ENCODE data around the gene SLC6A13. TPM values are rescaled to one million over a fixed set of nuclear protein-coding genes. Genes with fewer than 3 reads are reported as not detected.

SLC6A13 gene
- total RNA-seq, 1 donor from 2014 or later = not detected

DNA sequence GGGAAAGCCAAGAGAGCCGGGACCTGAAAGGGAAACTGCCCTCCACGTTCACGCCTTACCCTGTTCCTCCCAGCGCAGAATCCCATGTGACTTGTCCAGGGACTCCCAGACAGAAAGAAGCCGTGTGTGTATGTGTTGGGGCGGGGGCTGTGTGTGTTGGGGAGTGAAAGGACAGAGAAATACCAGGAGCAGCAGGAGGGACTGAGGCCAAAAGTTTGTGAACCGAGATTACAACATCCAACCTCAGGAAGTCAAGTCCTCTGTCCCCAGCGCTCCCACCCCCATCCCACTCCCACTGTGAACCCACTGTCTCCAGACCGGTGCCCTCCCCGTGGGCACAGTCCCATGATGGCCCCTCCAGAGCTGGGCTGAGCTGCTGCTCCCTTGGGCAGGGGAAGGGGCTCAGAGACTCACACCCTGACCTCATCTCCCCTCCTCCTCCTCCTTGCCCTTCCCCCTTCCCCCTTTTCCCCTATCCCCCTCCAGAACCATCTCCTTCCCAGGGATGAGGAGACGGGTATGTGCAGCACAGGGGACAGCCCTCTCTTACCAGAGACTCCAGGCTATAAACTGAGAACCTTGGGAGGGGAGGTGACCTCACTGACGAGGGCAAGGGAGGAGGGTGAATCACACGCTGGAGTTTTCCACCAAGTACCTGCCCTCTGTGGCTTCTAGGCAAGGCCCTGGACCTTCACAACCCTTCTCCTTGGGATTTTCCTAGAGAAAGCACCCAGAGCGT is 48.5 kb downstream of the SLC6A13 start, which contains the start of gene SLC6A12:
TSS of gene SLC6A12 (minus strand) at position 155 of the 739 bp plus-strand sequence. CDS start 4,171 bp downstream, outside the sequence.
- no peak for DNase-seq (ENCODE audit: low spot score)

DNA sequence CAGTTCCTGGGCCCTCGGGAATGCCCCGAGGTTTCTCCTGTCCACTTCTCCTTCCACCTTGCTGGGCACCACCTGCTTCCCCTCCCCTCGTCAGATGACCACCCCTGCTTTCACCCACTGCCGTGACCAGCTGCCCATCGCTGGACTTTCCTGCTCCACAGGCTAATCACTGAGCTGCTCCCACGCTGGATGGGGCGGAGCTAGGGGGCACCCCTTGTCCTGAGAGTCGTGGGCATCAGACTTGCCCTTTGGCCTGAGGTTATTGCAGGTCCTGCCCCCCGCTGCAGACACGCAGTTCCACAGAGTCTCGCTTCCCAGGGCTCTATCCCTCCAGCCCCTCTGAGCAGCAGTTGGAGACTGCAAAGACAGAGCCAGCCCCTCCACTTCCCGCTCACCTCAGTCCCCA is 49.1 kb downstream of the SLC6A13 start:
- DNase-seq (ENCODE audit: low spot score) = no peak

DNA sequence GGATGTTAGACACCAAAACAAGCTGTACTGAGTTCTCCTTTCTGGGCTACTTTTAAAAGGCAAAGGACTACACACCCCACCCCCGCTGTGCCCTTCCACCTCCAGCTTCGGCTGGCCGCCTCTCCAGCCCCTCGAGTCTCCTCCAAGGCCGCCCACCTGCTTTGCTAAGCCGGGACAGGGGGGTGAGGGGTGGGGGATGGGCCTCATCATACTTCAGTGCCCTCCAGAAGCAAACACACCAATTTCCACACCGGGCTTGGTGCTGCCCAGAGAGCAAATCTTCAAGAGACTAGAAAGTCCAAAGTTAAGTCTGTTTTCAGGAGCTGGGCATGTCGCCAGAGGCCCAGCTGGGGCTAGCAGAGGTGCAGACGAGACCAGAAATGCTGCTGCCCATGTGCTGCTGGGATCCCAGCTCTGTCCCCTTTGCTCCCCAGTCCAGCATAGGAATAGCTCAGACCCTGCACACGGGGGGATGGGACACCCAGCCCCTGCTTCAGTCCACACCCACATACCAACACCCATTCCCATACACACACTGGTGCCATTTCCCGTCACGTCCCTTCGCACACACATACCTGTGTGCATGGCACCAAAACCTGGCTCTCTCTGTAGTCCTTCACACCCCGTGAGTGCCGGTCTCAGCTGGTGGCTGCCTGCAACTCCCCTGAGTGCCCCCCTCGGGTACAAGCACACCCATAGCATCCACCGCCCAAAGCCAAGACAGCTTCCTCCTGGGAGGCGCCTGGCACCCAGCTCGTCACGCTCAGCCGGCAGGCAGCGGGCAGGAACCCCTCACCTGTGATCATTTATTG is 49.7 kb downstream of the SLC6A13 start:
- DNase-seq (ENCODE audit: low spot score) = no peak

DNA sequence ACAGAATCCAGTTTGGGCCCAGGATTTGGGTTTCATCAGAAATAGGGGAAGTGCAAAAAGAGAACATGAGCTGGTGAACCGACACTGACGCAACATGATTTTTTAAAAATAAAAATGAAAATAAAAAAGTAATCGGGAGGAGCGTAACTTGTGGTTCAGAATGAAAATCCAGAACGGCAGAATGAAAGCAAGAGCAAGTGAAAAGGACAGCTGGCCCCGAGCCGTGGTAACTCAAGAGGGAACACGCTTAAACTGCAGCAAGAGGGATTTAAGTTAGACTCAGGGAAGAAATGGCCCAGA is 50.3 kb downstream of the SLC6A13 start:
- DNase-seq (ENCODE audit: low spot score) = no peak

DNA sequence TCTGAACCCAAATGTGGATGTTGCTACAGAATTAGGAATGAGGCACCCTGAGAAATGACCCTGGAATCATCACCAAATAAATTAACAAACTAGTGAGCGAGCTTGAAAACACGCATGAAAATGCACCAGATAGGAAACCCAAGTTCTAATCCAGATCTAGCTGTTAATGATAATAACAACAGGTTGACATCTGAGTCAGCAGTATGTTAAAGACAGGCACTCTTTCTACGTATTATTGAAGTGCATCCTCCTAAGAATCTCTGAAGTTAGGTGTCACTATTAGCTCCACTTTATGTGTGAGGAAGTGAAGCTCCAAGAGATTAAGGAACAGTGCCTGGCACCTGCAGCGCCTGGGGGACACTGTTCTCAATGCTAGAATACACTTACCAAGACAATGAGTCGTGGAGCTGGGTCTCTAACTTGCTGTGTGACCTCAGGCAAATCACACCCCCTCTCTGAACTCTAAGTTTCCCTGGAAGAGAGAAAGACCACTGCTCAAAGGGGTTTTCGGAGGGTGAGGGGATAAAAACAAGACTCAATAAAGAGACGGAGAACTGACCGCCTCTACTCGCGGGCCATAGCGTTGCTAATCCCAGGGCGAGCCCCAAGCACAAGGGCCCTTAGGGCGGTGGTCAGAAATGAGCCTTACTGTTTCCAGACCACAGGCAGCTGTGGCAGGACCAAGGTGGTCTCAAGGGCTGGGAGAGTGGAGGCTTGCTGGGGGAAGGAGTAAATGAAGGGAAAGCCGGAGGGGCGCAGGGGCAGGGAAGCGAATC is 50.8 kb downstream of the SLC6A13 start:
- DNase-seq (ENCODE audit: low spot score) = no peak

DNA sequence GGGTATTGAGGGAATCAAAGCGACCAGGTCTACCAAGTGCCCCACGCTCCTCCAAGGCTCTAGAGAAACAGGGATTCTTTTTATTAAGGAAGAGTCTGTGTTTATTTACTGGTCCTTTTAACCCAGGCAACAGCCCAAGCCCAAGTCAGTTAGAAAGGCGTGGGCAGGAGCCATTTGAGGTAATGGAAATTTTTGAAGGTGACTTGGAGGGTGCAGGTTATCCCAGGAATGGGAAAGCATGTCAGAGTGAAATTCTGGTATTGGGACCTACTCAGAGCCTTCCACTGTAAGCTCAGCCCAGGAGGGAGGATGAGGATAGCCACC is 51.5 kb downstream of the SLC6A13 start:
- no peak for DNase-seq (ENCODE audit: low spot score)

DNA sequence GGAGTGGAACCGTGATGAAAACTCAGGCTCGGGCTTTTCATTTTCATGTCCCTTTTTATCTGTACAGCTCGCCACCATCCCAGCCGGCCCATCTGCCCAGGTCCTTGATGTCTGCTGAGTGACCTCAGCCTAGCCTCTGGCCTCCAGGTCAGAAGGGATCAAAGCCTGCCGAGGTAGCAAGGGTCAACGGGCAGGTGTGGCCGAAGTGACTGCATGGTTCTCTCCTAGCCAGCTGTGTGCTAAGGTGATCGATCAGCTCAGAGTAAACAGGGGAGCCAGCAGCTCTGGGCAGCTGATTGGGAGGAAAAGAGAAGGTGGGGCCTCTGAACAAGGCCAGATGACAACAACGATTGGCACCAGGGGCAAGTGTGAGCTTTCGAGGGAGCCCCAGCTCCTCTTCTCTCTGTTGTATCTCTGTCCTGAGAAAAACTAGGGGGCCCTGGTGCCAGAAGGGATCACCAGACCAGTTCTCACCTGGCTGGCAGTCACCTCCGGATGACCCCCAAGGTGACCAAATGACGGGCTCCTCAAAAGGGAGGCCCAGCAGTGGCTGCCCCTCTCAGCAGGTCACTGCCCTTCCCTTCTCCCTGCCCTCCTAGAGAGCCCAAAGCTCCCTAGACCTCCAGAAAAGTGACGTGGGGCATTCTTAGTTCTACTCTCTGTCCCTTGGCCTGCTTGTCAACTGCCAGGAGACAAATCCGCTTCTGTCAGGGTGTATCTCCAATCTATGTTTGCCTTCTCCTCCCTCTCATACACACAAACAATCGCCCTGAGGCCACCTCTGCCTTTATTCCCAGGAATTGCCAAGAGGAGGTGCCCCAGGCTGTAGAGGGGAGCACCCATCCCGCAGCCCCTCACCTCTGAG is 52.1 kb downstream of the SLC6A13 start:
- no peak for DNase-seq (ENCODE audit: low spot score)

DNA sequence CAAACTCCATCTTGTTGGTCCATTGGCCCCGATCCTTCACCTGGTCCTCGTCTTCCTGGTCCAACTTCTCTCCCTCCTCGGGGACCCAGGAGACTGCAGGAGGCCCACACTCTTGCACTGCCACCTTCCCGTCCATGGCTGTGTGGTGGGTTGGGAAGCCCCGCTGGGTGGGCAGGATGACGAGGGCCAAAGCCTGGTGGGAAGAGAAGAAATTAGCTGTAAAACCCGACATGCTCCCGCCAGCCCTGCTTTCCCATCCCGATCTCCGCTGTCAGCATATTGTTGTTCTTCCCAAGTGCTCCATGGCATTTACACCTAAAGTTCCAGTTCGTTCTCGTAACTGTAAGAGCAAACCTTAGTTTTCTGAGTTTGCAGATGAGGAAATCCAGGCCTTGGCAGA is 52.8 kb downstream of the SLC6A13 start:
- DNase-seq (ENCODE audit: low spot score) = no peak

DNA sequence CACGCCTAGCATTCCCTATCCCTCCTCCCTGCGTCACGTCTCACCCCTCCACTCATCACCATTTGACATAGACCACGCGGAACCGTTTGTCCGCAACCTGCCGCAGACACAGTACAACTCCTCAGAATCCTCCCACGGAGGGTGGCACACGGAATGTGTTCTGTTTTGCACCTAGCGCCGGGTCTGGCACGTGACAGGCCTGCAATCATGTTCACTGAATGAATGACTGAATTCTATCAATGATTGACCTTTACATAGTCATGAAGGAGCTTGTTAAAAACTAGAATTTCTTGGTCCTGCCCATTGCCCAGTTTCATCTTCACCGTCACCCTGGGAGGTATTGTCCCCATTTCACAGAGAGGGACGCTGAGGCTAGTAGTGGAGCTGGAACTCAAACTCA is 53.4 kb downstream of the SLC6A13 start:
- DNase-seq (ENCODE audit: low spot score) = no peak

DNA sequence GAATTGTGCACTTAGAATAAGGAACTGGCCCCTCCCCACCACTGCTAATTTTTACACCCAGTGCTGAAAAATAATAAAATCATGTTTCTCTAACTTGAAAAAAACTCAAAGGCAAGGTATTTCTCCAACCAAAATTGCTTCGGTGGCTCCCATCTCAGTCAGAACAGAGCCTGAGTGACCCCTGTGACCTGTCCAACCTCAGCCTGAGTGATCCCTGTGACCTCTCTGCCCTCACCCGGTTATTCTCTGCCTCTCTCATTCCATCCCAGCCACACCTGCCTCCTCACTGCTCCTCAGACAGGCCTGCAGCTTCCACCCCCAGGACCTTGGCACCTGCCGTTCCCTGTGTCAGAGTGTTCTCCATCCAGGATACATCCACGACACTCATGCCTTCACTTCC is 53.8 kb downstream of the SLC6A13 start:
- DNase-seq (ENCODE audit: low spot score) = no peak

DNA sequence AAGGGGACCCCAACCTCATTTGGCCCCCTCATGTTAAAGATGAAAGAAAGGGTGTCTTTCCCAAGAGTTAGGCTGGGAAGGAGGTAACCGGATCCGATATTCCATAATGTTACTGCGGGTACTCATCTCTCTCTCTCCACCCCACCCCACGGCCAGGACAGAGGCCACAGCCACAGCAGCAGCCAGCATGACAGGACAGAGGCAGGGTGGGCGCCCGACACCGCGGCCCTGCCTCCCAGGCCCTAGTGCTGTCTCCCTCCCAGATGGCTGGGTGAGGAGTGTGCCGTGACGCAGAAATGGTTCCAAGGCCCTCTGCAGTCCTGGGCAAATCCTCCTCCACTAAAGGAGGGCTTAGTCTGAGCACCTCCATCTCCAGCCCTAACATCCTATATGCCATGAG is 54.8 kb downstream of the SLC6A13 start:
- no peak for DNase-seq (ENCODE audit: low spot score)

DNA sequence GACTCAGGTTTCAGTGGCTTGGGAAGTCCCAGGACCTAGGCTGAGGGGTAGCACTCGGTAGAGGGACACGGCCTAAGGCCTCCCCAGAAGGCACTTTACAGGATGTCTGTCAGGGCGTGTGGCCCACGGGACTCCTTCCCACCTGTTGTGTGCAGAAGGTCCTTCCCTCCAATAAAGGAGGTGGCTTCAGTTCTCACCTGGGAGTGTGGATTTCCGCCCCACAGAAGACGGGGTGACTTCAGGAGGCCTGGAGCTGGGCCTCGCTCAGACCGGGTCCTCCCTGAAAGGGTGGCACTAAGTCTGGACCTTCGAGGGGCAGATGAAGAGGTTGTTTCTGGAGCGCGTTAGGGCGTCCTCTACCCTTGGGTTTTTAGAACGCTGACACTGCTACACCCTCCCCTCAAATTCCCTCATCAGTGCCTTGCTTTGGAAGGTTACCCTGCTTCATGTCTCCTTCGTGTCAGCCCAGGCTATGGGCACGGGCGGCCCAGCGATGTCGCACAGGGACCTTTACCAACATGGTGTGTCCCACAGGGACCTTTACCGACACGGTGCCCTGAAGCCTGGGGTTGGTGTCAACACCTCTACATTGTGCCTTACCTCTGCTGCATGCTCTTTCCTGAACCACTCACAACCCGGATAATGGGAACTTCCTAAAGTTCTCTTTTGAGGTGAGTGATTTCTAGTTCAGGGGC is 55.7 kb downstream of the SLC6A13 start:
- DNase-seq (ENCODE audit: low spot score) = no peak

DNA sequence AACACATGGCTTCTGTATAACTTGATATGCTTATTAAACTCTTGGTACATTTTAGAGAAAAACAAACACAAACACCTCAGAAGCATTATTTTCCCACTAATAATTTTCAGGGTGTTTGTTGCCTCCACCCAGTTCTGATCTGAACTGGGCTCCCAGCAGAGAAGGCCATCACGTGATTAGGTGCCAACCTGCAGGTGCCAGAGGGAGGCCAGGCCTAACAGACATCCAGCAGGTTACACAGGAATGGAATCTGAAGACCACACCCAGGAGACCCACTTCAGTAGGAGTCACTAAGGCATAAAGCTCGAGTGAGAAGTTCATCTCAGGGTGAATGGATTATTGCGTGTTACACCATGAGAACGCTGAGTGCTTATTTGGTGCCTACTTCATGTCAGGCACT is 57.6 kb downstream of the SLC6A13 start:
- no peak for DNase-seq (ENCODE audit: low spot score)

DNA sequence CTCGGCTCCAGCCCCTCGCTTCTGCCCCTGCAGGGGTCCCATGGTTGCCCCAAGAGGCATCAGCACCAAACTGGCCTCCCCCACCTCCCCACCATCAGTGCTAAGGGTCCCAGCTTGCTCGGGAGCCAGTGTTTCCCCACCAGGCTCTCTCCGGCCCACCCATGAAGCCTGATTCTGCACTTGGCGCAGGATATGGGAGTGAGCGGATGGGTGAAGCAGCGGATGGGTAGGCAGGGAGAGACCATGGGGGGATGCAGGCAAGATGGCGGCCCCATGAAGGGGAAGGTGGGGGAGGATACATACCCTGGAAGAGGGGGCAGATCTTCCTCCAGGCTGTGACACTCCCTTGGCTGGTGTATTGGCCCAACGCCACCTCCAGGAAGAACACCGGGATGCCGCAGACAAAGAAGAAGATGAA is 58.4 kb downstream of the SLC6A13 start:
- DNase-seq (ENCODE audit: low spot score) = no peak

DNA sequence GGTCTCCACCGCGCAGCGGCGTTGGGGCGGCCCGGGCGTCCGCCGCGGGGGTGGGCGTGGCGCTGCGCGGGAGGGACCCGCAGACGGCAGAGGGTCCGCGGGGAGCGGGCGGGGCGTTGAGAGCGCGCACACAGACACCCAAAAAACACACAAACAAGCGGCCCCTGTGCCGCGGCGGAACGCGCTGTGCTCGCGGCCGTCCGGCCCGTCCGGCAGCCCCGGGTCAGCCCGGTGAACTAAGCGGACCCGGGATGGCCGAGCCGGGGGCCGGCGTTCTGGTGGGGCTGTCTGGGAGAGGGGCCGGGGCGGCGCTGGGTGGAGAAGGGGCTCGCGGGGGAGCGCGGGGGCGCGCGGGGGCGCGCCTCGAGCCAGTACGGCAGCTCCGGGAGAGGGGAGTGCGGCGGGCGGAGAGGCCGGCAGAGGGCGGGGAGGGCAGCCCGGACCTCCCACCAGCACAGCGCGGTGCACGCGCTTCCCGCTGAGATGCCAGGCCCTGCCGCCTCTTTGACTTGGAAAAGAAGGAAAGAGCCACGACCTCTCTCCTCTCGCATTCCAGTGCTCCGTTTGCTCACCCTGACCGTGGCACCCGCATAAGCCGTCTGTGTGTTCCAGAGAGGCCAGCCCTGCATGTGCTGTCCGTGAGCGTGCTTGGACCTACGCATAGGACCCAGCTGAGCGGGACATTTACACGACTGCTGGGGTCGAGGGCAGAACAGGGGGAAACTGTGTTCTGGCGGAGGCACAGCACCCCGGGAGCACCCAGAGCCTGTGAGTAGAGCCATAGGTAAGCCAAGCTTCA is 59.0 kb downstream of the SLC6A13 start:
- no peak for DNase-seq (ENCODE audit: low spot score)

DNA sequence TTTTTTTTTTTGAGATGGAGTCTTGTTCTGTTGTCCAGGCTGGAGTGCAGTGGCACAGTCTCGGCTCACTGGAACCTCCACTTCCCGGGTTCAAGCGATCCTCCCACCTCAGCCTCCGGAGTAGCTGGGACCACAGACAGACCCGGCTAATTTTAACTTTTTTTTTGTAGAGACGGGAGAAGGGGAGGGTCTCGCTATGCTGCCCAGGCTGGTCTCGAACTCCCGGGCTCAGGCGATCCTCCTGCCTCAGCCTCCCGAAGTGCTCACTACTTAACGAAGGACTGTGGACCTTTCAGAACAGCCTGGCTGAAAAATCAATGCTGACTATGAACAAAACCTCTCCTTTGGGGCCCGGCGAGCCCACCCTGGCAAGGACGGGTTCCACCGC is 59.6 kb downstream of the SLC6A13 start:
- DNase-seq (ENCODE audit: low spot score) = no peak

DNA sequence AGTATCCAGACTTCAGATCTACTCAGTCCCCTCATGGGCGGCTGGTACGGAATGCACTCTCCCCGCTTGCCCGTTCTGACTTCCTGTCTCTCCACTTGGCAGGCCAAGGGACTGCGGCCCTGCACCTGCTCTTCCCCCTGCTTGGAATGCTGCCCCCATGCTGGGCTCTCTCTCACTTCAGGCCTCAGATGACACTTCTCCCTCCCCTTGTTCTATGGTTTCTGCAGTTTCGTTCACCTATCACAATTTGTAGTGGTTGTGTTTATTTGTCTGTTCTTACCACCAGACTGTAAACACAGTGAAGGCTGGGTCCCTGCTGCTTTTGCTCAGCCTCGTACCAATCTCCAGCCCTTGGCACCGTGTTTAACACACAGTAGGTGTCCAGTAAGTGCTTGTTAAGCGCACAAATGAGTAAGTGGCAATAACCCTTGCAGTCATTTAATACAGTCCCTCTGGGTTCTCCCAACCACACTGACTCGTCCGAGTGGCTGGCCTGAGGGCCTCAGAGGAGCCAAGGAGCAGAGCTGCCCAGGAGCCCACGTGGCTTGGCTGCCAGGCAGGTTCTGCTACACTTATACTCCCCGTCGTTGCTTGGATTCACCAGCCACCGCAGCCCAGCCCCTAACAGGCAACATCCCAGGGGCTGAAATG is 60.4 kb downstream of the SLC6A13 start:
- DNase-seq (ENCODE audit: low spot score) = no peak

DNA sequence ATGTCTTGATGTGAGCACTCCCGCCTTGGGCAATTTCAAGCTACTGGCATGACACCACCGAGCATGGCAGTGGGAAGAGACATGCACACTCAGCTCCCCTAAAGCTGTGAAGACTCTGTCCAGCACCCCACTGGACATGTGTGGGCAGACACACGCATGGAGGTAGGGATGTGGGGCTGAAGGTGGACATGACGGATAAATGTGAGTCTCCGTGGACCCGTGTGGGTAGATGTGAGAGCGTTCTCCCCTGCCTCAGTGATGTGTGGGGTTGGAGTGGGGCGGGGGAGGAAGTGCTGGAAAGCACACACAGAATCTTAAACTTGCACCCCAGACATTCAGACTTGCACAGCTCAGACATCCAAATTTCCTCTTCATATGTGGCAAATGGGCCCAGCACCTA is 61.3 kb downstream of the SLC6A13 start:
- no peak for DNase-seq (ENCODE audit: low spot score)

DNA sequence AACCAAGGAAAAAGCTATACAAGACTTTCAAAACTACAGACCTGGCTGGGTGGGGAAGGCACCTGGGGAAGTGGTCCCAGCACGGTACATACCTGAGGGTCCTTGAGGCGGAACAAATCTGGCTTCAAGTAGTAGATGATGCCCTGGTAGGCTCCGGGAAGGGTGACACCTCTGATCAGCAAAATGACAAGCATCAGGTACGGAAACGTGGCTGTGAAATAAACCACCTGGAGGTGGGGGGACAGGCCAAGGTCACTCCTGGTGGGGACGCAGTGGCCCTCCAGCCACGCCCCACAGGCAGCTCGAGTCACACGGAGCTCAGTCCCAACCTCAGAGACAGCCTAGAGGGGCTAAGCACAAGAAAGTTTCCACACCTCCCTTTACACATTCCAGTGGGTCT is 63.9 kb downstream of the SLC6A13 start:
- no peak for DNase-seq (ENCODE audit: low spot score)
